NCI-H774 (cell line): Measurements from ENCODE around the gene SLC2A13.
"Not testable (repeated sequence)": the region's sequence is repeated elsewhere in the genome, so short reads cannot be mapped to it uniquely, and the experiment has no call there.

Experiments
- DNase-seq: peaks from one replicate; lab custom pipeline; 2025; lab: John Stamatoyannopoulos, UW

The SLC2A13 gene

GRCh38 chr12:40104461-40105264 is 1.2 kb downstream of the SLC2A13 start:
- DNase-seq: no peak

GRCh38 chr12:40103043-40103442 is 2.8 kb downstream of the SLC2A13 start:
- no peak for DNase-seq

- no peak for DNase-seq
Observed at GRCh38 chr12:40101747-40102146, 4.1 kb downstream of the SLC2A13 start.

DNA sequence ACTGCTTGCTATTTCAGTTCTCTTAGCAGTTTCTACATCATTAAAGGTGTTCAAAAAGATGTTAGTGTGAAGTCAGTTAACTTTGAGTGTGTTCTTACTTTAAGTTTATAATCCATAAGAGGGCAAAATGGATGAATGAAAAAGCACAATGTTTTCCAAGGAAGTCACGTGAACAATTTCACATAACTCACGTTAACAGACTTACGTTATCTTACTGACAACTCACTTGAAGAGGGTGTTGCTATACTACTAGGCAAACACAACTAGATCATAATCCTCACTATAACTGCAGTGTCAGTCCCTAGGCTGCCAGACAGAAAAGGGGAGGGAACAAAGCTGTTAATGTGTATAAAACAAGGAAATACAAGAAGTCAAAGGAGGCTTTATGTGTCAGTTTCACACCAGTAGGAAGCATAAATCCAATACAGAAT is 6.4 kb downstream of the SLC2A13 start:
- peak; percentile 29 for DNase-seq

GRCh38 chr12:40098406-40099145 is 7.3 kb downstream of the SLC2A13 start:
- no peak for DNase-seq

DNA sequence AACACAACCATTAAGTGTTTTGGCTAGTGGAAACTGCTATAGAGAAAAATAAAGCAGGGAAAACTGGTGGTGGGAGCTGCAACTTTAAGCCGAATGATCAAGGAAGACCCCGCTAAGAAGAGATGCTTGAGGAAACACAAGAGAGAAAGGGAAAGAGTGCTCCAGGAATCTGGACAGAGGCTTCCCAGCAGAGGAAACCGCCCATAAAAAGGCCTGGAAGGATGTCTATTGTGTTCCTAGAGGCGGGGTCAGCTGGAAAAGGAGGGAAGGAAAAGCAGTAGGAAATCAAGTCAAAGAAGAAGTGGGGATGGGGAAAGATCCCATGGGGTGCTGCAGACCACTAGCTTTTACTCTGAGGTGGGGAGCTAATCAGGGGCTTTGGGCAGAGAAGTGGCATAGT is 12.4 kb downstream of the SLC2A13 start:
- DNase-seq: no peak

DNA sequence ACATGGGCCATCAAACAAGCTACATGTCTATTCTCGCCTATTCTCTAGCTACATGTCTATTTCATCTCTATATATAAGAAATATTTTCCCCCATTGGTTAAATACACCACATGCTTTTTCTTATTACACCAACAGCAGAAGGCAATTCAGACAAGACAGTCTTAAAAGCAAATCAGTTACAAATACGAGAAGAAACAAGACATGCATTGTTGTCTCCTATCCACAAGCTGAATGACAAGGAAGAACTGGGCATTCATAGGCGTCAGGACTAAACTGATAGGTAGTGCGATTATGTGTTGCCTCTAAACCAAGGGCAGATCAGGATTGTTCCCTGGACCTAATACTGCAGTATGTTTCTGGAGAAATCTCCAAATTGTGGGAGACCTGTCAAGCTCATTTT is 19.4 kb downstream of the SLC2A13 start:
- no peak for DNase-seq

- no peak for DNase-seq
Observed at GRCh38 chr12:40078266-40078665, 27.6 kb downstream of the SLC2A13 start.

- DNase-seq: no peak
Observed at GRCh38 chr12:40075458-40075857, 30.4 kb downstream of the SLC2A13 start.

DNA sequence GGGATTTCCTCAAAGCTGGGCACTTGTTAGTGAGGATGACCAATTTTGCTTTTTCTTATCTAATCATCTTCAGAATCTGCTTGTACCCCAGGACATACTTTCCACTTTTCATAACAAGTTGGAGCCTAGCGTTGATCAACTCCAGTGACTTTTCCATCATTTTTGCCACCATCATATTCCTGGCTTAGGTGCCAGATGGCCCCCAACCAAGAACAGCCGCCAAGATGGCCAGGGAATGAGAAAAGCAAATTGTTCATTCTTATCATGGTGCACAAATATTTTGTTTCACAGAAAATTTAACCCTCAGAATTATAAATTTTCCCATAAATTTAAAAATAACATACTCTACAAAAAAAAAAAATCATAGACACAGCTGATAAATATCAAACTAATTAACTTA is 37.5 kb downstream of the SLC2A13 start:
- no peak for DNase-seq

- DNase-seq: no peak
Observed at GRCh38 chr12:40065636-40066035, 40.2 kb downstream of the SLC2A13 start.

DNA sequence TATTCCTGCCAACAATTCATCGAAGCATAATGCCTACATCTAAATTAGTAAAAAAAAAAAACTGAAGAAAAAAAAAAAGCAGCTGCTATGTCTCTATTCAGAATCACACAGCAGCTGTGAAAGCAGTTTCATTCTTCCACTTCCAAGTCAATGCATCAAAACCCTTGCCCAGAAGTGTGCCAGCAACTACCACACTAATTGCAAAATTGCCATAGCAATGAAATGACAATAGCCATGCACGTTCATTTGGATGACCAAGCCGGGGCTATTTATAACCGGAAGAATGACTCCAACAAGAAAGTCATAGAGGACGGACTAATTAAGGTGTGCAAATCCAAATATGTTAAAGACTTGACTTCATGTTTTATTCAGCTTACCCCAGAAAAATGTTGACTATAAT is 42.5 kb downstream of the SLC2A13 start:
- peak; percentile 94 for DNase-seq

GRCh38 chr12:40058721-40059190 is 47.1 kb downstream of the SLC2A13 start:
- peak; percentile 30 for DNase-seq

- DNase-seq: no peak
Observed at GRCh38 chr12:40056373-40056772, 49.5 kb downstream of the SLC2A13 start.

GRCh38 chr12:40055776-40056175 is 50.1 kb downstream of the SLC2A13 start:
- no peak for DNase-seq

DNA sequence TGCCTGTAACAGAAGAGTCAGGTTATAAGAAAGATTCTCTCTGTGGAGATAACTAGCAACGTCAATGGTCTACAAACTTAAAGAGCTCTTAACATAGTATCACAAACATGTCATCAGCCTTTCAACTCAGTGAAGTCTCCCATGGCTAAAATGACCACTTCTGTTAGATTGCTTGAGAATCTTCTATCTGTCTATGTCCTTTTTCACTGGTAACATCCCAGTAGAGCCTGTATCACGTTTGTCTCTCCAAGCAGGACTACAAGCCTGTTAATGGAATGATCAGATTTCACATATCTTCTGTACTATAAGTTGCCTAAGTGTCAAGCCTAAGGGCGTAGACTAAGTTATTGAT is 50.7 kb downstream of the SLC2A13 start:
- DNase-seq: no peak

DNA sequence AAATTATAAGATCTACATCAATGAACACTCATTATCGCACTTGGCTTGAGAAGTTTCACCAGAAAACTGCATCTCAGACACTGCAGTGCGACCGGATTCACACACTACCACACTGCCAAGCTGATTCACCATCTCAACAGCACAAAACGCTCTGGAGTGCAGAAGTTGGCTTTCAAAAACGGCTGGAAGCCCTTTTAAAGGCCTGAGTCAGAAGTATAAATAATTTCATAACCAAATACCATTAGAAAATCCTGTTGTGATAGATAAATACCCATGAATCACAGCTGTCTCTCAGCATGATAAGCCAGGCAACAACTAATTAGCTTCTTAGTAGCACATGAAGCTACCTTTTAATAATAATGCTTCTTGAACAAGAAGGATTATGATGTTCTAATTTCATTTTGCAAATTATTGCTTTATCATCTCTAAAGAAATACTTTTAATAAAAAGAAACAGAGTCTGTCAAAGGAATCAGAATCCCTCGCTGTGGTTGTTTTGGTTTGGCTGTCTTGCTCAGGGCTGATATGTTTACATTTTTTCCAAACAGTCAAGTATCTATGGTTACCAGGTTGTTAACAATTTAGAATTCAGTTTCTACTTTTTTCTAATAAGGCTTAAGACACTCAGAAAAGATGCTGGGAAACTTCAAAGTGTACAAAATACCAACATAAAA is 51.2 kb downstream of the SLC2A13 start:
- DNase-seq: no peak

DNA sequence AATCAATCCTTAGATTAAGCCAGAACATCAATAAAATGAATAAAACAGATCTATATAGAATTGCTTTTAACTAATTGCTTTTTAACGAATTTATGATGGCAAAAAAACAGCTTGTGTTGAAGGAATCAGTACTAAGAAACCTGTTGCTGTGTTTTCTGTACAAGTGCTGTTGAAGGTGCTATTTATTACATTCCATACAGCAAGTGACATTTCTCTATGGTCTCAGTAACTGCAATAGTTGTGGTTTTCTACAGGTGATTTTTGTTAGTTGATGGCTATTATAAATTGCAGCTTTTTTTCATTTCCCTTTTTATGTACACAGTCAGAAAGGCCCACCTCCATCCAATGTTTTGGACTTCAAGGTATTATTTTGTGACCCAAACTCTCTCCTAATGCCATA is 56.6 kb downstream of the SLC2A13 start:
- no peak for DNase-seq

GRCh38 chr12:40047002-40047401 is 58.9 kb downstream of the SLC2A13 start:
- DNase-seq: not testable (repeated sequence)

DNA sequence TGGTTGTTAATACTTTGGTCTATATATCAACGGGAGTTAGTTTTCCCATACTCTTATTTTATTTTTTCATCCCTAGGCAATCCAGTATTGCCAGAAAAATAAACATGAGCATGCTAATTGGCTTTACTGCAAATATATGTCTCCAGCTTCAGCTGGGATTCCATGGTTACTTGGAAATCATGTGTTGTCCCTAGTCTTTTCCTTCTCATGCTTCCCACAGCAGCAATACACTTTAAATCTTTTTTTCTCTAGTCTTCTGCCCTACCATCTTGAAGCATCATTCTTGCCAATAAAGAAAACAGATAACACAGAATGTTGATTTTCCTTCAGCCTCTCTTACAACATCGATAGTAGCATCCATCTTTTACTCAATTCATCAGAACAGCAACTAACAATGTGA is 60.2 kb downstream of the SLC2A13 start:
- no peak for DNase-seq

- no peak for DNase-seq
Observed at GRCh38 chr12:40044396-40044795, 61.5 kb downstream of the SLC2A13 start.

GRCh38 chr12:40039598-40039997 is 66.3 kb downstream of the SLC2A13 start:
- no peak for DNase-seq

GRCh38 chr12:40038619-40039018 is 67.3 kb downstream of the SLC2A13 start:
- no peak for DNase-seq
